WTC11 (cell line): ENCODE data around the gene EIF2S3. TPM values are rescaled to one million over a fixed set of nuclear protein-coding genes. Genes with fewer than 3 reads are reported as not detected.

Experiments
- ATAC-seq: fragments of 200-7000 bp; cut with Tn5 transposase; 2 replicates; pipeline ENCODE4 v1.10.0; 2021; ENCODE audit warnings: mild to moderate bottlenecking, moderate library complexity
- CTCF ChIA-PET: fragments of 300-600 bp; sonication (Branson Sonifier 250); formaldehyde crosslinking; loops from one replicate; lab custom pipeline; 2021; ENCODE audit warnings: antibody characterized with exemption; lab: Charles Lee
- POLR2A ChIA-PET: fragments of 350-600 bp; sonication (Branson Sonifier 250); formaldehyde crosslinking; loops from one replicate; lab custom pipeline; 2021; ENCODE audit warnings: antibody characterized with exemption; lab: Charles Lee
- DNase-seq: peaks from one replicate; pipeline ENCODE4 v3.0.0; 2021; ENCODE audit warnings: low spot score
- H3K27ac Mint-ChIP-seq: 2 replicates; pipeline ENCODE4 v1.8.0; 2021; ENCODE audit warnings: mixed read lengths
- H3K27me3 Mint-ChIP-seq: 2 replicates; pipeline ENCODE4 v1.8.0; 2021; ENCODE audit warnings: low read depth, mild to moderate bottlenecking, moderate library complexity, mixed read lengths
- H3K36me3 Mint-ChIP-seq: 2 replicates; pipeline ENCODE4 v1.8.0; 2021; ENCODE audit warnings: mixed read lengths
- H3K4me1 Mint-ChIP-seq: 2 replicates; pipeline ENCODE4 v1.8.0; 2022; ENCODE audit warnings: mixed read lengths
- H3K4me3 Mint-ChIP-seq: 2 replicates; pipeline ENCODE4 v1.8.0; 2021; ENCODE audit warnings: mild to moderate bottlenecking, moderate library complexity, mixed read lengths
- H3K9me3 Mint-ChIP-seq: 2 replicates; pipeline ENCODE4 v1.8.0; 2021; ENCODE audit warnings: mixed read lengths
- ATF1 ChIP-seq: sonication (generic); formaldehyde crosslinking; IDR thresholded peaks from 2 replicates; pipeline ENCODE4 v1.8.1; 2023; ENCODE audit warnings: mild to moderate bottlenecking, moderate library complexity, missing genetic modification reagents
- ATF6 ChIP-seq: sonication (generic); formaldehyde crosslinking; IDR thresholded peaks from 2 replicates; pipeline ENCODE4 v1.8.1; 2023; ENCODE audit warnings: mild to moderate bottlenecking, missing genetic modification reagents
- CBFB ChIP-seq: sonication (generic); formaldehyde crosslinking; IDR thresholded peaks from 2 replicates; pipeline ENCODE4 v1.8.1; 2022; ENCODE audit warnings: mild to moderate bottlenecking, low read depth, missing genetic modification reagents
- CREB1 ChIP-seq: sonication (generic); formaldehyde crosslinking; IDR thresholded peaks from 2 replicates; pipeline ENCODE4 v1.8.0; 2023; ENCODE audit warnings: mild to moderate bottlenecking, missing genetic modification reagents
- CTCF ChIP-seq: fragments of 200-600 bp; IDR thresholded peaks from 2 replicates; pipeline ENCODE4 v1.8.0; 2022; ENCODE audit warnings: antibody characterized with exemption
- E2F1 ChIP-seq: sonication (generic); formaldehyde crosslinking; IDR thresholded peaks from 2 replicates; pipeline ENCODE4 v1.8.0; 2022; ENCODE audit warnings: mild to moderate bottlenecking, missing genetic modification reagents
- ELF4 ChIP-seq: sonication (generic); formaldehyde crosslinking; IDR thresholded peaks from 2 replicates; pipeline ENCODE4 v1.8.1; 2022; ENCODE audit warnings: low read depth, mild to moderate bottlenecking, moderate library complexity, missing genetic modification reagents
- ETV6 ChIP-seq: sonication (generic); formaldehyde crosslinking; IDR thresholded peaks from 2 replicates; pipeline ENCODE4 v1.8.1; 2022; ENCODE audit warnings: mild to moderate bottlenecking, missing genetic modification reagents
- GABPB1 ChIP-seq: sonication (generic); formaldehyde crosslinking; IDR thresholded peaks from 2 replicates; pipeline ENCODE4 v1.8.1; 2023; ENCODE audit warnings: mild to moderate bottlenecking, missing genetic modification reagents
- IRF1 ChIP-seq: sonication (generic); formaldehyde crosslinking; IDR thresholded peaks from 2 replicates; pipeline ENCODE4 v1.8.0; 2023; ENCODE audit warnings: missing genetic modification reagents
- KAT7 ChIP-seq: sonication (generic); formaldehyde crosslinking; IDR thresholded peaks from 2 replicates; pipeline ENCODE4 v1.8.1; 2023; ENCODE audit warnings: missing genetic modification reagents, mild to moderate bottlenecking, borderline replicate concordance
- NFE2L1 ChIP-seq: sonication (generic); formaldehyde crosslinking; IDR thresholded peaks from 2 replicates; pipeline ENCODE4 v1.8.1; 2023; ENCODE audit warnings: missing genetic modification reagents
- NR1H2 ChIP-seq: sonication (generic); formaldehyde crosslinking; IDR thresholded peaks from 2 replicates; pipeline ENCODE4 v1.9.0; 2021; ENCODE audit warnings: mild to moderate bottlenecking, moderate library complexity, missing genetic modification reagents
- NR2C2 ChIP-seq: sonication (generic); formaldehyde crosslinking; IDR thresholded peaks from 2 replicates; pipeline ENCODE4 v1.8.0; 2022; ENCODE audit warnings: mild to moderate bottlenecking, missing genetic modification reagents
- PRDM15 ChIP-seq: sonication (generic); formaldehyde crosslinking; IDR thresholded peaks from 2 replicates; pipeline ENCODE4 v1.8.0; 2022; ENCODE audit warnings: missing genetic modification reagents
- SMAD3 ChIP-seq: sonication (generic); formaldehyde crosslinking; IDR thresholded peaks from 2 replicates; pipeline ENCODE4 v1.8.0; 2022; ENCODE audit warnings: missing genetic modification reagents, mild to moderate bottlenecking, borderline replicate concordance
- USF1 ChIP-seq: sonication (generic); formaldehyde crosslinking; IDR thresholded peaks from 2 replicates; pipeline ENCODE4 v1.8.0; 2022; ENCODE audit warnings: mild to moderate bottlenecking, missing genetic modification reagents
- ZBTB43 ChIP-seq: sonication (generic); formaldehyde crosslinking; IDR thresholded peaks from 2 replicates; pipeline ENCODE4 v1.8.1; 2023; ENCODE audit warnings: mild to moderate bottlenecking, missing genetic modification reagents
- ZNF232 ChIP-seq: sonication (generic); formaldehyde crosslinking; IDR thresholded peaks from 2 replicates; pipeline ENCODE4 v1.8.0; 2022; ENCODE audit warnings: mild to moderate bottlenecking, missing genetic modification reagents
- ZNF263 ChIP-seq: sonication (generic); formaldehyde crosslinking; IDR thresholded peaks from 2 replicates; pipeline ENCODE4 v1.8.1; 2022; ENCODE audit warnings: low read depth, mild to moderate bottlenecking, moderate library complexity, missing genetic modification reagents
- ZNF396 ChIP-seq: fragments of 250-450 bp; sonication (Bioruptor Pico); IDR thresholded peaks from 2 replicates; pipeline ENCODE4 v1.8.0; 2021; ENCODE audit warnings: mild to moderate bottlenecking, moderate library complexity, borderline replicate concordance
- ZNF423 ChIP-seq: fragments of 250-450 bp; sonication (Bioruptor Pico); IDR thresholded peaks from 2 replicates; pipeline ENCODE4 v2.1.2; 2022; ENCODE audit warnings: mild to moderate bottlenecking, moderate library complexity
- ZNF671 ChIP-seq: fragments of 250-450 bp; sonication (Bioruptor Pico); IDR thresholded peaks from 2 replicates; pipeline ENCODE4 v1.8.0; 2021; ENCODE audit warnings: mild to moderate bottlenecking
- total RNA-seq: library from RNA; stranded (reverse); gene quantifications from 3 replicates; pipeline ENCODE4 v1.2.3, GENCODE V29; 2021

The EIF2S3 gene
- total RNA-seq, 1 experiment from 2014 or later: 299 TPM

GRCh38 chrX:24020306-24020876 lies 34.4 kb upstream of the EIF2S3 start (continued):
- TF ChIP-seq ELF4 (CRISPR knock-in tag) (no peak), CTCF (no peak), ZNF396 (CRISPR knock-in tag) (no peak), NFE2L1 (CRISPR knock-in tag) (no peak), NR1H2 (CRISPR knock-in tag) (no peak), KAT7 (CRISPR knock-in tag) (no peak), PRDM15 (CRISPR knock-in tag) (no peak), ATF6 (CRISPR knock-in tag) (no peak), CREB1 (CRISPR knock-in tag) (no peak)

GRCh38 chrX:24023544-24023943 lies 31.2 kb upstream of the EIF2S3 start:
- no peaks in the 10 kb centered on the region for H3K9me3 Mint-ChIP-seq
- peaks cover 14% of the 10 kb centered on the region for H3K27me3 Mint-ChIP-seq
- ChIA-PET CTCF (no interaction called here), POLR2A (no interaction called here)
- peaks cover 9% of the 10 kb centered on the region; the same call in 1 of the 2 replicates for H3K36me3 Mint-ChIP-seq
- no peak for ATAC-seq
- TF ChIP-seq ZBTB43 (CRISPR knock-in tag) (no peak), ZNF232 (CRISPR knock-in tag) (no peak), CBFB (CRISPR knock-in tag) (no peak), SMAD3 (CRISPR knock-in tag) (no peak), ETV6 (CRISPR knock-in tag) (no peak), ZNF671 (no peak), GABPB1 (no peak), USF1 (CRISPR knock-in tag) (no peak), IRF1 (no peak), ATF1 (no peak), KAT7 (CRISPR knock-in tag) (no peak), ZNF263 (no peak), E2F1 (CRISPR knock-in tag) (no peak), NR2C2 (CRISPR knock-in tag) (no peak), ATF6 (CRISPR knock-in tag) (no peak), ZNF423 (CRISPR knock-in tag) (no peak), ZNF396 (CRISPR knock-in tag) (no peak), CREB1 (CRISPR knock-in tag) (no peak)
- H3K27ac Mint-ChIP-seq: no peak overlapping the region
- DNase-seq: no peak
- peak overlapping the region; percentile 84 for H3K4me3 Mint-ChIP-seq
- H3K4me1 Mint-ChIP-seq: peaks cover 2% of the 10 kb centered on the region; the same call in 1 of the 2 replicates
